ENCODE results near the gene FBH1. TPM values are rescaled to one million over a fixed set of nuclear protein-coding genes. Genes with fewer than 3 reads are reported as not detected.

FBH1 gene
- total and polyA plus RNA-seq, 9 donors, result 46.4 to 80.3 (median 74.7) TPM

GRCh38 chr10:5970527-5970926 is 80.5 kb downstream of the FBH1 start:
- no peaks in the 10 kb centered on the region for H3K27me3 ChIP-seq
- TF ChIP-seq POLR2A (IDR thresholded peaks at IDR 0.05), result no peak
- TF ChIP-seq EP300 (IDR thresholded peaks at IDR 0.05), result no peak
- TF ChIP-seq CTCF (IDR thresholded peaks at IDR 0.05), result no peak
- intact Hi-C loops (cut with DNase I), result no loop called here
- no peaks in the 10 kb centered on the region for H3K36me3 ChIP-seq
- no peak overlapping the region for H3K27ac ChIP-seq
- DNase-seq, result no peak
- H3K9me3 ChIP-seq, result no peaks in the 10 kb centered on the region
- H3K4me1 ChIP-seq (ENCODE audit: insufficient read depth), result peaks cover 1% of the 10 kb centered on the region
- 90 to 94% (median 91%) methylated on average over 3 of the region's 3 CpGs for whole genome bisulfite sequencing, 3 donors
- no peak overlapping the region for H3K4me3 ChIP-seq

GRCh38 chr10:5971315-5971832 is 81.3 kb downstream of the FBH1 start:
- Histone ChIP-seq H3K36me3 (no peaks in the 10 kb centered on the region), H3K27ac (no peak overlapping the region), H3K27me3 (no peaks in the 10 kb centered on the region), H3K9me3 (no peaks in the 10 kb centered on the region), H3K4me3 (no peak overlapping the region), H3K4me1 (ENCODE audit: insufficient read depth) (peaks cover 1% of the 10 kb centered on the region)
- intact Hi-C loops (cut with DNase I), result no loop called here
- WGBS, 3 donors, result 74 to 79% (median 78%) methylated on average over 8 of the region's 8 CpGs
- TF ChIP-seq POLR2A (IDR thresholded peaks at IDR 0.05), result no peak
- TF ChIP-seq EP300 (IDR thresholded peaks at IDR 0.05), result no peak
- TF ChIP-seq CTCF (IDR thresholded peaks at IDR 0.05), result no peak
- DNase-seq, result peak in 1 of 5 donors; percentile 17

GRCh38 chr10:5971886-5972285 is 81.8 kb downstream of the FBH1 start:
- Histone ChIP-seq H3K27me3 (no peaks in the 10 kb centered on the region), H3K9me3 (no peaks in the 10 kb centered on the region), H3K27ac (no peak overlapping the region), H3K36me3 (no peaks in the 10 kb centered on the region), H3K4me1 (ENCODE audit: insufficient read depth) (peaks cover 1% of the 10 kb centered on the region), H3K4me3 (no peak overlapping the region)
- 81 to 88% (median 82%) methylated on average over 4 of the region's 4 CpGs for WGBS, 3 donors
- no peak for TF ChIP-seq POLR2A (IDR thresholded peaks at IDR 0.05)
- TF ChIP-seq CTCF (IDR thresholded peaks at IDR 0.05), result no peak
- TF ChIP-seq EP300 (IDR thresholded peaks at IDR 0.05), result no peak
- DNase-seq, result peak in 1 of 5 donors; percentile 11
- intact Hi-C loops (cut with DNase I), result no loop called here

- Histone ChIP-seq H3K4me1 (ENCODE audit: insufficient read depth) (peaks cover 1% of the 10 kb centered on the region), H3K27me3 (no peaks in the 10 kb centered on the region), H3K36me3 (no peaks in the 10 kb centered on the region), H3K27ac (no peak overlapping the region), H3K4me3 (no peak overlapping the region), H3K9me3 (no peaks in the 10 kb centered on the region)
- intact Hi-C loops (cut with DNase I), result no loop called here
- DNase-seq, result no peak
- WGBS, 3 donors, result 74 to 98% (median 83%) methylated on average over 4 of the region's 4 CpGs
- TF ChIP-seq EP300 (IDR thresholded peaks at IDR 0.05), result no peak
- TF ChIP-seq POLR2A (IDR thresholded peaks at IDR 0.05), result no peak
- TF ChIP-seq CTCF (IDR thresholded peaks at IDR 0.05), result no peak
These were observed 83.0 kb downstream of the FBH1 start for GRCh38 chr10:5973069-5973468.
